GM23338 (cell line): ENCODE results near the gene PACC1. TPM values are rescaled to one million over a fixed set of nuclear protein-coding genes. Genes with fewer than 3 reads are reported as not detected.

ENCODE experiments used
- ATAC-seq: fragments of 200-7000 bp; cut with Tn5 transposase; 3 replicates; pipeline ENCODE4 v1.9.1; 2020
- DNase-seq: peaks from one replicate; pipeline ENCODE4 v3.0.0-alpha.2; 2015; ENCODE audit warnings: low spot score
- H2AFZ ChIP-seq: fragments of 200-600 bp; sonication (generic); 2 replicates; pipeline ENCODE4 v1.8.0; 2016; ENCODE audit warnings: antibody characterized with exemption, mild to moderate bottlenecking, moderate library complexity
- H3F3A ChIP-seq: fragments of 200-600 bp; sonication (generic); replicated peaks from 2 replicates; pipeline ENCODE4 v1.8.0; 2017; ENCODE audit warnings: antibody characterized with exemption, mixed run types, low read depth
- H3K27ac ChIP-seq: fragments of 200-600 bp; sonication (generic); 2 replicates; pipeline ENCODE4 v1.6.1; 2016; ENCODE audit warnings: low read depth
- H3K27me3 ChIP-seq: fragments of 200-600 bp; sonication (generic); 2 replicates; pipeline ENCODE4 v1.8.0; 2016; ENCODE audit warnings: mild to moderate bottlenecking, mixed run types, moderate library complexity; ENCODE audit not compliant: insufficient read depth
- H3K36me3 ChIP-seq: fragments of 200-600 bp; sonication (generic); 2 replicates; pipeline ENCODE4 v1.8.0; 2016; ENCODE audit warnings: mild to moderate bottlenecking; ENCODE audit not compliant: insufficient read depth
- H3K4me1 ChIP-seq: fragments of 200-600 bp; sonication (generic); 2 replicates; pipeline ENCODE4 v1.8.0; 2016; ENCODE audit warnings: mild to moderate bottlenecking, moderate library complexity; ENCODE audit not compliant: insufficient read depth
- H3K4me2 ChIP-seq: fragments of 200-600 bp; sonication (generic); 2 replicates; pipeline ENCODE4 v1.7.1; 2017; ENCODE audit warnings: mixed run types
- H3K4me3 ChIP-seq: fragments of 200-600 bp; sonication (generic); 2 replicates; pipeline ENCODE4 v1.6.1; 2016; ENCODE audit warnings: mixed run types
- H3K79me2 ChIP-seq: fragments of 200-600 bp; sonication (generic); replicated peaks from 2 replicates; pipeline ENCODE4 v1.8.0; 2017; ENCODE audit warnings: mild to moderate bottlenecking; ENCODE audit not compliant: insufficient read depth
- H3K9me2 ChIP-seq: fragments of 200-600 bp; sonication (generic); 2 replicates; pipeline ENCODE4 v1.8.0; 2017; ENCODE audit not compliant: insufficient read depth
- H4K20me1 ChIP-seq: fragments of 200-600 bp; sonication (generic); replicated peaks from 2 replicates; pipeline ENCODE4 v1.8.0; 2017; ENCODE audit warnings: mild to moderate bottlenecking; ENCODE audit not compliant: insufficient read depth
- H3K27ac Mint-ChIP-seq: 2 replicates; pipeline ENCODE4 v1.8.0; 2020; ENCODE audit warnings: inconsistent platforms, mild to moderate bottlenecking, moderate library complexity, mixed read lengths
- H3K27me3 Mint-ChIP-seq: 3 replicates; pipeline ENCODE4 v1.8.0; 2022; ENCODE audit warnings: low read depth, mild to moderate bottlenecking, moderate library complexity, mixed read lengths, inconsistent platforms; ENCODE audit not compliant: insufficient read depth, poor library complexity
- H3K36me3 Mint-ChIP-seq: 3 replicates; pipeline ENCODE4 v1.8.0; 2021; ENCODE audit warnings: low read depth, mild to moderate bottlenecking, inconsistent platforms, moderate library complexity, mixed read lengths
- H3K4me1 Mint-ChIP-seq: 3 replicates; pipeline ENCODE4 v1.8.0; 2020; ENCODE audit warnings: mild to moderate bottlenecking, inconsistent platforms, mixed read lengths
- H3K4me3 Mint-ChIP-seq: 3 replicates; pipeline ENCODE4 v1.8.0; 2021; ENCODE audit warnings: moderate library complexity, mild to moderate bottlenecking, inconsistent platforms, mixed read lengths
- H3K9me3 Mint-ChIP-seq: 3 replicates; pipeline ENCODE4 v1.8.0; 2020; ENCODE audit warnings: moderate library complexity, mild to moderate bottlenecking, inconsistent platforms, mixed read lengths
- CREB1 ChIP-seq: fragments of 250-450 bp; sonication (Bioruptor Pico); IDR thresholded peaks from 2 replicates; pipeline ENCODE4 v1.5.0; 2020; ENCODE audit warnings: low read depth, mild to moderate bottlenecking, moderate library complexity
- CTCF ChIP-seq, 2 experiments: fragments of 200-600 bp in 1 of 2; sonication (generic) in 1 of 2; conservative IDR thresholded peaks; 2 replicates each; pipeline versions ENCODE4 v1.5.1 to v1.6.1; 2016 to 2017; ENCODE audit warnings: antibody characterized with exemption in 2 of 2, low read depth in 2 of 2, mild to moderate bottlenecking in 2 of 2, moderate library complexity in 1 of 2
- ETS1 ChIP-seq: IDR thresholded peaks from 2 replicates; pipeline ENCODE4 v1.6.1; 2016; ENCODE audit warnings: antibody characterized with exemption
- EZH2 ChIP-seq: fragments of 200-600 bp; sonication (generic); IDR thresholded peaks from one replicate; pipeline ENCODE4 v1.8.0; 2017; ENCODE audit warnings: antibody characterized with exemption, mild to moderate bottlenecking, low read depth; ENCODE audit not compliant: unreplicated experiment
- EZH2phosphoT487 ChIP-seq: fragments of 200-600 bp; sonication (generic); IDR thresholded peaks from one replicate; pipeline ENCODE4 v1.8.1; 2018; ENCODE audit warnings: antibody characterized with exemption; ENCODE audit not compliant: unreplicated experiment
- JUNB ChIP-seq: IDR thresholded peaks from one replicate; pipeline ENCODE4 v1.6.1; 2016; ENCODE audit warnings: antibody characterized with exemption; ENCODE audit not compliant: unreplicated experiment
- NANOG ChIP-seq: IDR thresholded peaks from 2 replicates; pipeline ENCODE4 v1.6.1; 2016; ENCODE audit warnings: antibody characterized with exemption, borderline replicate concordance
- POLR2AphosphoS5 ChIP-seq: IDR thresholded peaks from 2 replicates; pipeline ENCODE4 v1.6.1; 2016; ENCODE audit warnings: antibody characterized with exemption, low read depth
- REST ChIP-seq: IDR thresholded peaks from one replicate; pipeline ENCODE4 v1.6.1; 2018; ENCODE audit warnings: antibody characterized with exemption; ENCODE audit not compliant: unreplicated experiment
- STAT1 ChIP-seq: IDR thresholded peaks from one replicate; pipeline ENCODE4 v1.6.1; 2016; ENCODE audit warnings: antibody characterized with exemption; ENCODE audit not compliant: unreplicated experiment
- ZNF114 ChIP-seq: fragments of 250-450 bp; sonication (Bioruptor Pico); IDR thresholded peaks from 2 replicates; pipeline ENCODE4 v1.5.0; 2020; ENCODE audit warnings: mild to moderate bottlenecking, moderate library complexity
- ZNF331 ChIP-seq: fragments of 250-450 bp; sonication (Bioruptor Pico); IDR thresholded peaks from 2 replicates; pipeline ENCODE4 v1.5.0; 2020; ENCODE audit warnings: low read depth, mild to moderate bottlenecking, moderate library complexity
- ZNF462 ChIP-seq: fragments of 250-450 bp; sonication (Bioruptor Pico); IDR thresholded peaks from 2 replicates; pipeline ENCODE4 v1.5.0; 2020; ENCODE audit warnings: mild to moderate bottlenecking, moderate library complexity
- polyA plus RNA-seq: library from polyadenylated mRNA; unstranded; fragments of >200 nt; fragmentation: Nextera tagmentation; extraction: Ambion mirVana; gene quantifications from 2 replicates; pipeline ENCODE4 v1.2.1, GENCODE V29; 2016
- total RNA-seq: library from RNA; depleted of rRNA; stranded (reverse); fragments of >200 nt; shearing (Covaris generic); gene quantifications from 2 replicates; pipeline ENCODE4 v1.2.3, GENCODE V29; 2014

PACC1 gene
- total and polyA plus RNA-seq, 2 experiments from 2014 or later: 17.1 to 18.0 TPM

GRCh38 chr1:212442408-212442807, 27.7 kb upstream of the PACC1 start:
- H2AFZ ChIP-seq: no peak overlapping the region
- no peaks in the 10 kb centered on the region for H3K4me1 Mint-ChIP-seq
- H3K4me3 Mint-ChIP-seq: no peak overlapping the region
- no peaks in the 10 kb centered on the region for H3K4me1 ChIP-seq
- H3K4me2 ChIP-seq: no peak overlapping the region
- no peaks in the 10 kb centered on the region for H3K9me3 Mint-ChIP-seq
- no peaks in the 10 kb centered on the region for H3K9me2 ChIP-seq
- no peaks in the 10 kb centered on the region for H3K27me3 ChIP-seq
- no peak overlapping the region for H3K27ac Mint-ChIP-seq
- no peaks in the 10 kb centered on the region for H4K20me1 ChIP-seq
- ATAC-seq (no peak), DNase-seq (no peak)
- peaks cover 8% of the 10 kb centered on the region for H3K27me3 Mint-ChIP-seq
- no peak overlapping the region for H3K4me3 ChIP-seq
- no peaks in the 10 kb centered on the region for H3K36me3 Mint-ChIP-seq
- no peak for TF ChIP-seq JUNB
- TF ChIP-seq CTCF (conservative IDR thresholded peaks at IDR 0.05; ENCODE audit: low read depth in 2 of 2): no peak
- TF ChIP-seq EZH2phosphoT487: no peak
- TF ChIP-seq ETS1: no peak
- no peak for TF ChIP-seq CREB1 (CRISPR knock-in tag)
- TF ChIP-seq EZH2: no peak
- no peak for TF ChIP-seq STAT1
- TF ChIP-seq ZNF462 (CRISPR knock-in tag): no peak
- TF ChIP-seq ZNF114 (CRISPR knock-in tag): no peak
- no peak for TF ChIP-seq REST
- TF ChIP-seq POLR2AphosphoS5: no peak
- TF ChIP-seq ZNF331 (CRISPR knock-in tag): no peak
- TF ChIP-seq NANOG: no peak
- H3K27ac ChIP-seq: no peak overlapping the region
- no peaks in the 10 kb centered on the region for H3F3A ChIP-seq
- H3K79me2 ChIP-seq: no peaks in the 10 kb centered on the region; the same call in 1 of the 2 replicates
- H3K36me3 ChIP-seq: no peaks in the 10 kb centered on the region
